ENCODE data around the gene CYP51A1. TPM values are rescaled to one million over a fixed set of nuclear protein-coding genes. Genes with fewer than 3 reads are reported as not detected.

The CYP51A1 gene
- total RNA-seq, 1 experiment from 2014 or later, result 80.0 TPM

GRCh38 chr7:92131764-92132330, 2.4 kb downstream of the CYP51A1 start:
- no peaks in the 10 kb centered on the region for H4K20me1 ChIP-seq (ENCODE audit: control insufficient read depth, insufficient read depth, insufficient read length)
- TF ChIP-seq CTCF (conservative IDR thresholded peaks at IDR 0.05), result no peak

More at GRCh38 chr7:92131764-92132330, 2.4 kb downstream of the CYP51A1 start:
- no peaks in the 10 kb centered on the region; the same call in 1 of the 2 replicates for H3K4me1 ChIP-seq (ENCODE audit: insufficient read depth, low read length)
- H4K91ac ChIP-seq (ENCODE audit: insufficient read length, low read depth, low read length), result no peak overlapping the region
- H2BK15ac ChIP-seq (ENCODE audit: low read depth, low read length), result no peak overlapping the region
- H3K23ac ChIP-seq (ENCODE audit: insufficient read length, low read depth, low read length), result no peak overlapping the region
- H2AK5ac ChIP-seq (ENCODE audit: insufficient read length, low read length), result no peak overlapping the region
- Mint-ChIP-seq H3K4me3 (peak overlapping the region; percentile 3 to 65; a peak in 3 of 5 replicates), H3K36me3 (ENCODE audit: insufficient read depth in 1 of 3, low read depth in 3 of 3) (peaks cover 22 to 45% (median 34%) of the 10 kb centered on the region in 3 experiments; a peak in 6 of 7 replicates), H3K4me1 (peaks cover 19 to 27% of the 10 kb centered on the region in 2 experiments), H3K9me3 (no peaks in the 10 kb centered on the region), H3K27ac (no peak overlapping the region; a peak in 1 of 7 replicates), H3K27me3 (ENCODE audit: low read depth) (no peaks in the 10 kb centered on the region)
- no peak overlapping the region for H3K27ac ChIP-seq (ENCODE audit: insufficient read length, low read depth, low read length)
- no peaks in the 10 kb centered on the region for H3K9me3 ChIP-seq (ENCODE audit: control insufficient read depth, low read depth, low read length)
- H3K27me3 ChIP-seq (ENCODE audit: insufficient read depth, low read length), result no peaks in the 10 kb centered on the region
- H3K18ac ChIP-seq (ENCODE audit: insufficient read length, low read depth, low read length), result no peak overlapping the region
- no peak overlapping the region for H2BK120ac ChIP-seq (ENCODE audit: low read depth, low read length, poor library complexity, severe bottlenecking)
- no peak overlapping the region for H2BK20ac ChIP-seq (ENCODE audit: low read depth, low read length, poor library complexity, severe bottlenecking)
- H3K79me2 ChIP-seq (ENCODE audit: insufficient read depth, low read length), result peaks cover 28% of the 10 kb centered on the region; the same call in 1 of the 2 replicates
- no peak overlapping the region for H3K14ac ChIP-seq (ENCODE audit: insufficient read depth, low read length)
- no peak overlapping the region for H3K4ac ChIP-seq (ENCODE audit: low read depth, low read length)
- H4K5ac ChIP-seq (ENCODE audit: insufficient read length, low read depth, low read length), result no peak overlapping the region
- no peak overlapping the region for H2BK12ac ChIP-seq (ENCODE audit: insufficient read length, low read depth, low read length)
- WGBS (ENCODE audit: extremely low coverage, insufficient read length, low lambda C conversion rate), result no CpG with 5 or more reads among the region's 4 CpGs
- no peak overlapping the region for H4K8ac ChIP-seq (replicated peaks; ENCODE audit: insufficient read length, low read depth, low read length)
- H3T11ph ChIP-seq (ENCODE audit: low read length), result no peak overlapping the region
- H3K9ac ChIP-seq (ENCODE audit: extremely low read depth, insufficient read length, low read length), result no peak overlapping the region
- no peak overlapping the region for H2AFZ ChIP-seq (ENCODE audit: low read length)
- H3K56ac ChIP-seq (ENCODE audit: insufficient read length, low read depth, low read length), result no peak overlapping the region
- H2BK5ac ChIP-seq (ENCODE audit: insufficient read length, low read length), result no peak overlapping the region
- DNase-seq, result no peak
- peak overlapping the region; percentile 89 for H3K4me2 ChIP-seq (ENCODE audit: insufficient read depth, insufficient read length, low read length)
- no peaks in the 10 kb centered on the region for H3K23me2 ChIP-seq (ENCODE audit: insufficient read length, low read depth, low read length, poor library complexity, severe bottlenecking)
- no peaks in the 10 kb centered on the region for H3K79me1 ChIP-seq (ENCODE audit: insufficient read depth, low read depth, low read length, poor library complexity, severe bottlenecking)

Data from H9 (cell line).